ENCODE results near the gene MFSD1. TPM values are rescaled to one million over a fixed set of nuclear protein-coding genes. Genes with fewer than 3 reads are reported as not detected.

MFSD1 gene, protein sequence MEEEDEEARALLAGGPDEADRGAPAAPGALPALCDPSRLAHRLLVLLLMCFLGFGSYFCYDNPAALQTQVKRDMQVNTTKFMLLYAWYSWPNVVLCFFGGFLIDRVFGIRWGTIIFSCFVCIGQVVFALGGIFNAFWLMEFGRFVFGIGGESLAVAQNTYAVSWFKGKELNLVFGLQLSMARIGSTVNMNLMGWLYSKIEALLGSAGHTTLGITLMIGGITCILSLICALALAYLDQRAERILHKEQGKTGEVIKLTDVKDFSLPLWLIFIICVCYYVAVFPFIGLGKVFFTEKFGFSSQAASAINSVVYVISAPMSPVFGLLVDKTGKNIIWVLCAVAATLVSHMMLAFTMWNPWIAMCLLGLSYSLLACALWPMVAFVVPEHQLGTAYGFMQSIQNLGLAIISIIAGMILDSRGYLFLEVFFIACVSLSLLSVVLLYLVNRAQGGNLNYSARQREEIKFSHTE
- total RNA-seq = 140 and 151 TPM in 2 replicates

GRCh38 chr3:158801696-158802408 is at the start of gene MFSD1:
Gene MFSD1 (plus strand): TSS chr3:158802054. CDS start chr3:158802153, 99 bp downstream.

Other genes starting within 250 kb of the MFSD1 start
- 3.3 and 3.7 TPM in 2 replicates for gene MLF1, start 230.9 kb upstream of the MFSD1 start, total RNA-seq
- 38.5 and 71.9 TPM in 2 replicates for gene GFM1, start 157.5 kb upstream of the MFSD1 start, total RNA-seq
- 15.5 and 32.6 TPM in 2 replicates for gene LXN, start 129.4 kb upstream of the MFSD1 start, total RNA-seq
- gene RARRES1, start 69.6 kb upstream of the MFSD1 start, total RNA-seq = 4.2 and 14.0 TPM in 2 replicates